ENCODE measurements around the gene GREB1L.

DNA sequence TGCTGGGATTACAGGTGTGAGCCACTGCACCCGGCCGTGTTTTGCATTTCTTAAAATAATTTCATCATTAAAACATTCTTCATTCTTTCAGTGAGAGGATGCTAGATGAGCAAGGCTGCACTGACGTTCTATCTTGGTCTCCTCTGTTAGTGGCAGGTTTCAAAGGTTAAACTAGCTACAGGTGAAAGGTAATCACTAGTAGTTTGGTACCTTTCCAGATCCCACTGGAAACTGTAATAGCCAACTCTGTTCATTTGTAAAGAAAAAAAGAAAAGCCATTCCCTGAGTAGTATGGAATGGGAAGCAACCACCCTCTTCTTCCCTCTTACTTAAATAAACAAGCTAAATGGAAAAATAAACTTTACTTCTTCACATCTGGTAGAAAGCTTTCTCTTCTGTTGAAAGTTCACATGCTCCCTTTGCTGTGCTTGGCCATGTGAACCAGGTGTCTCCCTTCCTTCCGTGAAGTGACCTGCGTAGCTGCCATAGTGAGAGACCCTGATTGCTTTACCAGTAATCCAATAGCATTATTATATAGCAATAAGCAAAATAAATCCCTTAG, 94.0 kb downstream of the GREB1L start:
- TF ChIP-seq, protein P1, sequence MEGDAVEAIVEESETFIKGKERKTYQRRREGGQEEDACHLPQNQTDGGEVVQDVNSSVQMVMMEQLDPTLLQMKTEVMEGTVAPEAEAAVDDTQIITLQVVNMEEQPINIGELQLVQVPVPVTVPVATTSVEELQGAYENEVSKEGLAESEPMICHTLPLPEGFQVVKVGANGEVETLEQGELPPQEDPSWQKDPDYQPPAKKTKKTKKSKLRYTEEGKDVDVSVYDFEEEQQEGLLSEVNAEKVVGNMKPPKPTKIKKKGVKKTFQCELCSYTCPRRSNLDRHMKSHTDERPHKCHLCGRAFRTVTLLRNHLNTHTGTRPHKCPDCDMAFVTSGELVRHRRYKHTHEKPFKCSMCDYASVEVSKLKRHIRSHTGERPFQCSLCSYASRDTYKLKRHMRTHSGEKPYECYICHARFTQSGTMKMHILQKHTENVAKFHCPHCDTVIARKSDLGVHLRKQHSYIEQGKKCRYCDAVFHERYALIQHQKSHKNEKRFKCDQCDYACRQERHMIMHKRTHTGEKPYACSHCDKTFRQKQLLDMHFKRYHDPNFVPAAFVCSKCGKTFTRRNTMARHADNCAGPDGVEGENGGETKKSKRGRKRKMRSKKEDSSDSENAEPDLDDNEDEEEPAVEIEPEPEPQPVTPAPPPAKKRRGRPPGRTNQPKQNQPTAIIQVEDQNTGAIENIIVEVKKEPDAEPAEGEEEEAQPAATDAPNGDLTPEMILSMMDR (IDR thresholded peaks at IDR 0.05) = no peak
- TF ChIP-seq, protein P2, sequence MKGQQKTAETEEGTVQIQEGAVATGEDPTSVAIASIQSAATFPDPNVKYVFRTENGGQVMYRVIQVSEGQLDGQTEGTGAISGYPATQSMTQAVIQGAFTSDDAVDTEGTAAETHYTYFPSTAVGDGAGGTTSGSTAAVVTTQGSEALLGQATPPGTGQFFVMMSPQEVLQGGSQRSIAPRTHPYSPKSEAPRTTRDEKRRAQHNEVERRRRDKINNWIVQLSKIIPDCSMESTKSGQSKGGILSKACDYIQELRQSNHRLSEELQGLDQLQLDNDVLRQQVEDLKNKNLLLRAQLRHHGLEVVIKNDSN (IDR thresholded peaks at IDR 0.05; ENCODE audit: borderline replicate concordance, low read depth) = no peak
- TF ChIP-seq GATA2 (CRISPR knock-in tag; IDR thresholded peaks at IDR 0.05) = no peak
- TF ChIP-seq NRF1 (IDR thresholded peaks at IDR 0.05; ENCODE audit: low read depth, low read length) = no peak
- TF ChIP-seq TCF12 (IDR thresholded peaks at IDR 0.05) = no peak
- TF ChIP-seq GABPA (IDR thresholded peaks at IDR 0.05; ENCODE audit: low read depth) = no peak

Data from SK-N-SH (cell line).